SW480 (cell line): ENCODE results near the gene NXF1.
"Not testable (repeated sequence)": the region's sequence is repeated elsewhere in the genome, so short reads cannot be mapped to it uniquely, and the experiment has no call there.

Experiments used
- DNase-seq: peaks from one replicate; pipeline ENCODE4 v3.0.0-alpha.2; 2016; ENCODE audit warnings: low spot score

Gene NXF1

DNA sequence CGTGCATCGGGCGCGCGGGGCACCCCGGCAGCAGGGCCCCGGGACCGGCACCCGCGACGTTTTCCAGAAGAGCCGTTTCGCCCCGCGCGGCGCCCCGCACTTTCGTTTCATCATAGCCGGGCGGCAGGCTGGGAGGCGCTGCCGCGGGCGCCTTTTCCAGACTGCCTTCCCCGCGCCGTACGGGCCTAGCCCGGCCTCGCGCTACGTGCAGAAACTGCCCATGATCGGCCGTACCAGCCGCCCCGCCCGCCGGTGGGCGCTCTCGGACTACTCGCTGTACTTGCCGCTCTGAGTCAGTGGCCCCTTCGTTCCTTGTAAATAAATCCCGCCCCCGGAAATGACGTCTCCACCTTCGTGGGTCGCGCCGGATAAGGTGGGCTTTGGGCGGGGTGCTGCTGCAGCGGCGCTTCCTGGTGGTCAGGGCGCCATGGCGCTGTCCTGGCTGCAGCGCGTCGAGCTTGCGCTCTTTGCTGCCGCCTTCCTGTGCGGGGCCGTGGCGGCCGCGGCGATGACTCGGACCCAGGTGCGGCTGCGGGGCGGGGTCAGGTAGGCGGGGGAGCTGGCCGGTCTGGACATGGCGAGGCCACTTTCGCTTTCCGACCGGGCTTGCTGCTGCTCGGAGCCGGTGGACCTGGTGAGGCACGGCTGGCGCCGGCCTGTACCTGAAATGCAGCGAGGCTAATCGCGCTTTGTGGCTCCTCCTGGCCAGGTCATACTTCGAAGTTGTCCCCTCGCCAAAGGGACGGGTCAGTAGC is 18.1 kb downstream of the NXF1 start, which contains the start of gene TMEM179B:
Gene TMEM179B (plus strand): TSS at position 398 of the 755 bp plus-strand sequence. CDS start 30 bp downstream, at position 428.
- peak; percentile 99 for DNase-seq

DNA sequence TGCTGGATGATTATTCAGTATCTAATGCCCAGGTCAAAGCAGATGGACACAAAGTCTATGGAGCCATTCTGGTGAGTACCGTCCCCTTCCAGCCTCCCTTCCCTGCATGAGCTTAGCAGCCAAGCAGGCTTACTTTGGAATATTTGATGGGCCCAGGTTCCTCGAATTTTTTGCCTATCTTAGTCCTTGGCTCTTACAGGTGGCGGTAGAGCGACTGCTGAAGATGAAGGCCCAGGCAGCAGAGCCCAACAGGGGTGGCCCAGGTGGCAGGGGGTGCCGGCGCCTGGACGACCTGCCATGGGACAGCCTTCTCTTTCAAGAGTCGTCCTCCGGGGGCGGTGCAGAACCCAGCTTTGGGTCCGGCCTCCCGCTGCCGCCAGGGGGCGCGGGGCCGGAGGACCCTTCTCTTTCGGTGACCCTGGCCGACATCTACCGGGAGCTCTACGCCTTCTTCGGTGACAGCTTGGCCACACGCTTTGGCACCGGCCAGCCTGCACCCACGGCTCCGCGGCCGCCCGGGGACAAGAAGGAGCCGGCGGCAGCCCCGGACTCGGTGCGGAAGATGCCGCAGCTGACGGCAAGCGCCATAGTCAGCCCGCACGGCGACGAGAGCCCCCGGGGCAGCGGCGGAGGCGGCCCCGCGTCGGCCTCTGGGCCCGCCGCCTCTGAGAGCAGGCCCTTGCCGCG is 18.8 kb downstream of the NXF1 start:
- peak; percentile 90 for DNase-seq

DNA sequence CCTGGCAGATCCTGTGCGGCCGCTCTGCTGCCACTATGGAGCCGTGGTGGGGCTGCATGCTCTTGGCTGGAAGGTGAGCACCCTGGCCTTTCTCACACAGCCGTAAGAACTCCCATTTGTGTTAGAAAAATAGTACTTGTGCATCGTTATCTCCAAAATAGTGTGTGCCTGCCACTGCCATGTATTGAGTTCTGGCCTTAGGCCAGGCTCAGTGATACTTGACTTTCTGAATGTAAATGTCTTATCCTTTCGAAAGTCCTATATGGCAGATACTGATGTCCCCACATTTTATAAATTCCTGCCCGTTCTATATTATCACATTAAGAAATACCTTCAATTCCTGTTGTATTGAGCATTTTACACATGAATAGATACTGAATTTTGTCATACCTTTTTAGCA is 22.5 kb downstream of the NXF1 start:
- DNase-seq = no peak

DNA sequence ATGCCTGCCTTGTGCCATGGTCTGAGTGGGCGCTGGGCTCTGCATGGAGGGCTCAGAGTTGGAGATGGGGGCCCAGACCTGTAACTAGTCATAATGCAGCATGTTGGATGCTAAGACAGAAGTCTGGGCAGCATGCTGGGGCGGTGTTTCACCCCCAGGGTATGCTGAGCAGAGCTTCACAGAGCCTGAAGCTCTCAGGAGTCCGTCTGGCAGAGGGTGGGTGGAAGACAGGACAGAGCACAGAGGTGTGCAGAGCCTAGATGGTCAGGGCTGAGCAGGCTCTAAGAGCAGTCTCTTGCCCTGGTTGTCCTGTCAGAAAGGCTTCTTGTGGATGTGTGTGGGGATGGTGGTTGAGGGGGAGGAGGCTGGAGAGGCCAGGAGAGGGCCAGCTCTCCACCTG is 26.8 kb downstream of the NXF1 start:
- no peak for DNase-seq

GRCh38 chr11:62777389-62777788 is 27.9 kb downstream of the NXF1 start:
- no peak for DNase-seq

- no peak for DNase-seq
Measured at GRCh38 chr11:62775646-62776045, 29.6 kb downstream of the NXF1 start.

DNA sequence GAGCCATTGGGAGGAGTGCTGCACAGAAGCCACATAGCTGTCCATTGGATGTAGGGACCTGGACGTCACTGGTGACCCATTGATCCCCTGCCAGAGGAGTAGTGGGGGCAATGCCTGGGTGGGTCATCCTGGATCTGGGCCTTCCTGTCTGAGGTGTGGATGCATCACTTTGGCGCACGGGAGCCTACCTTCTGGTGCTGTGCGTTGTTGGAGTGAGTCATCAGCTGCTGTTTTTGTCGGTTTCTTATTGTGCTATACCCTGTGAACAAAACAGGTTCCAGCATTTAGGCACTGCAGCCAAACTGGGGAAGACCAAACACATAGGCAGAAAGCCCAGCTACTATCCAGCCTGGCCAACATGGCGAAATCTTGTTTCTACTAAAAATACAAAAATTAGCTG is 30.8 kb downstream of the NXF1 start:
- no peak for DNase-seq

DNA sequence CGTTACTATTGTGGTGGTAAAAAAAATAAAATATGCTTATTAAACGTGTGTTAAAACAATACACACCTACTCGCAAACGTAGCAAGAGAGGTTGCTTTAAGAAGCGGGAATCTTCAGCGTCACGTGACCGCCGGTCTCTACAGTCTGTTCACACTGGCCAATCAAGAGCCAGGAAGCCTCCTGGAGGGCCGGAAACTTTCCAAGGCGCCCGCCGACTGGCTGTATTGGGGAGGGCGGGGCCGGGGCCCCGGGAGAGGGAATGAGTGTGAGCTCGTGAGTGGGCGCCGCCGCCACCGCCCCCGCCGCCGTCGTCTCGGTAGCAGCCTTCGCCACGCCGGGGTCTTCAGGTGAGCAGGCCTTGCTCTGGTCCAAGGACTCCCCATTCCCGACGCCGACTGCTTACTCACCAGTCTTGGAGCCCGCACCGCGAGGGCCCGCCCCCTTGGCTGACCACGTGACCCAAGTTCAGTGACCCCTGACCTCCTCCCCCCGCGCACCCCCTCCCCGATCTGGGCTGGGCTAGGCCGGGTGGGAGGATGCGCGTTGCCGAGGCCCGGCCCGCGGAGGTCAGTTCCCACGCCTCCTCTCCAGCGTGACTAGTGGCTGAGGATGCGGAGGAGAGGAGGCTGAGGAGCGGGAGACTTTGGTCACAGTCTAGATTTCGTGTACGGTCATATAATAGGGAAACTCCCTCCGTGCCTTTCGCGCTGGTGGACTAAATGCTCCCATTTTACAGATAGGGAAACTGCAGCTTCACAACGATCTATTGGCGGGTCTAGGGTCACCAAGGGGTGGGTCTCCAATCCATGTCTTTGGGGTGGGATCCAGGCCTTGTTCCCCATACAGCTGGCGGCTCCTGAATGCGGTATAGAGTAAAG is 33.9 kb downstream of the NXF1 start, which contains the start of gene TAF6L:
Gene TAF6L (plus strand): TSS at position 253 of the 878 bp plus-strand sequence. CDS start 4,388 bp downstream, outside the sequence.
- peak; percentile 96 for DNase-seq

GRCh38 chr11:62770778-62771143 is 34.5 kb downstream of the NXF1 start:
- DNase-seq = no peak

GRCh38 chr11:62760867-62761227 is 44.4 kb downstream of the NXF1 start:
- not testable (repeated sequence) for DNase-seq

DNA sequence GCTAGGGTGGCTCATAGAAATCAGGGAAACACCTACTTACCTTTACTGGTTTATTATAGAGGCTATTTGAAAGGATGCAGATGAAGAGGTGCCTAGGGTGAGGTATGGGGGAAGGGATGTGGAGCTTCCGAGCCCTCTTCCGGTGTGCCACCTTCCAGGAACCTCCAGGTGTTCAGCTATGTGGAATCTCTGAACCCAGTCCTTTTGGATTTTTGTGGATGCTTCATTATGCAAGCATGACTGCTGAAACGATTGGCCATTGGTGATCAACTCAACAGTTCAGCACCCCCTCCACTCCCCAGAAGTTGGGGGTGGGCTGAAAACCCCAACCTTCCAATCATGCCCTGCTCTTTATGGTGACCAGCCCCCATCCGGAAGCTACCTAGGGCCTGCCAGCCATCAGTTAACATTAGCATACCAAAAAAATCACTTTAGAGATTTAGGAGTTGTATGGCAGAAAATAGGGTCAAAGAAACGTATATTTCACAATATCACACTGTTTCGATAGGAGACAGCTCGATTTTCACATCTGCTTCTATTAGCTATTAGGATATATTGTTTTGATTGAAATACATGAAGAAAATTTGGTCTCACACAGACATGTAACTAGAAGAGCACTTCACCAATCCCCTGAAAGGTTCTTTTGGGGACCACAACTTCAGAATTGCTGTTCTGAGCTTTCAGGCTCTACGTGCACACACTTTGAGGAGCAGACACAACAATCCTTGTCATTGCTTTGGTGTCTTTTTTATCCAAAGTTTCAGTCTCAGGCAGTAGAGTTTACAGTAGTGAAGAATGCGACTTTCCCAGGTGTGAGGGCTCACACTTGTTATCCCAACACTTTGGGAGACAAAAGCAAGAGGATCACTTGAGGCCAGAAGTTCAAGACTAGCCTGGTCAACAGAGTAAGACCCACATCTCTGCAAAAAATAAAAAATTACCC is 47.1 kb downstream of the NXF1 start:
- no peak for DNase-seq

GRCh38 chr11:62755086-62755615 is 50.1 kb downstream of the NXF1 start:
- no peak for DNase-seq

GRCh38 chr11:62753736-62754603 is 51.3 kb downstream of the NXF1 start, which contains the start of gene ZBTB3:
ZBTB3 (minus strand) TSS chr11:62754160; CDS start chr11:62753664, 496 bp downstream.
- peak; percentile 100 for DNase-seq

GRCh38 chr11:62752994-62753735 is 52.1 kb downstream of the NXF1 start:
- no peak for DNase-seq

DNA sequence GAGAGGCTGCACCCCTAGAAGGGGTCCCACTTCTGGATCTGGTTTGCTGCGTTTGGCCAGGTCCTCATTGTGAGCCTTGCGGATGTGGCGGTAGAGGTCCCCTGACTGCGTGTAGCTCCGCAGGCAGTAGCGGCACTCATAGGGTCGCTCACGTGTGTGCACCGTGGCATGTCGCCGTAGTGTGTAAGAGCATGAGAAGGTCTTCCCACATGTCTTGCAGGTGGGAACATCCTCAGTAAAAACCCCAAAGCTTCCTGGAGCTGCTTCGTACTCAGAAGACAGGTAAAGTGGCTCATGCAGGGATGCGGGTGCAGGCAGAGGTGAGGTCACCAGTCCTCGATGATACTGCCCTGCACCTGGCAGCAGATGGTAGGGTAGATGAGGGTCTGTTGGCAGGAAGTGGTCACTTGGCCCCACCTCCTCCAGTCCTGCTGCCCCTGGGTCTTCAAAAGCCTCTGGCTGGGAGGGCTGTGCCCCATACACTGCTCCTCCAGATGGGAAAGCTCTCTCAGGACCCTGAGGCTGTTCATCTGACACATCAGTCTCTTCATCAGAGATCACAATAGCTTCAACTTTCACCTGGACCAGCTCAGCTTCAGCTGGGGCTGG is 53.0 kb downstream of the NXF1 start:
- no peak for DNase-seq

DNA sequence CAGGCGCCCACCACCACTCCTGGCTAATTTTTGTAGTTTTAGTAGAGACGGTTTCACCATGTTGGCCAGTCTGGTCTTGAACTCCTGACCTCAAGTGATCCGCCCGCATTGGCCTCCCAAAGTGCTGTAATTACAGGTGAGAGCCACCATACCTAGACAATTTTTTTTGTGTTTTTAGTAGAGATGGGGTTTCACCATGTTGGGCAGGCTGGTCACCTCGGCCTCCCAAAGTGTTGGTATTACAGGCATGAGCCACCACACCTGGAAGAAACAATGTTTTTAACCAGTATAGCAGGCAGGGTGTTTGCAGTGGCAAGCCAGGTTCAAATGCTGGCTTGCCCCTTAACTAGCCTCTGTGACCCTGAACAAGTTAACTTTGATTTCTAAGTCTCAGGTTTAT is 55.3 kb downstream of the NXF1 start:
- DNase-seq = not testable (repeated sequence)

DNA sequence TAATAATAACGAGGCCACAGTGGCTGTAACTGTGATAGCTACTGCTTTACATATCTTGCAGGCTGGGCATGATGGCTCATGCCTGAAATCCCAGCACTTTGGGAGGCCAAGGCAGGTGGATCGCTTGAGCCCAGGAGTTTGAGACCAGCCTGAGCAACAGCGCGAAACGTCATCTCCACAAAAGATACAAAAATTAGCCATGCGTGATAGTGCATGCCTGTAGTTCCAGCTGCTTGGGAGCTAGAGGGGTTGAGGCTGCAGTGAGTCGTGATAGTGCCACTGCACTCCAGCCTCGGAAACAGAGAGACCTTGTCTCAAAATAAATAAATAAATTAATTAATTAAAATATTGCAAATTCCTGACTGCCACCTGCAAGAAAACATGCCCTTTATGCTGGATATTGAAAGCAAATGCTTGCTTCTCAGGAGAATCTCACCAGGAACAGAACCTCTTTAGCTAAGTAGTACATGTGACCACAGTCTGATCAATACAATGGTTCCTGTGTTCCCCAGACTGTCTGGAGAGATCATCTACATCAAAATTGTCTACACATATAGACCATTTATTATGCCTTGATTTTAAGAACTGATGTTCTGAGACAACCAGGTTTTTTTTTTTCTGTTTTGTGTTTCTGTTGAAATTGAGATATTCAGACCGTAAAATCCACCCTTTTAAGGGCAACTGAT is 57.6 kb downstream of the NXF1 start:
- DNase-seq = no peak
